ENCODE results near the gene HTD2. TPM values are rescaled to one million over a fixed set of nuclear protein-coding genes. Genes with fewer than 3 reads are reported as not detected.

HTD2 gene
- total and polyA plus RNA-seq, 9 of the 15 experiments (the other 6 are each of a cell fraction or from before 2014, with no cell fraction given), result 1.8 to 22.8 (median 9.6) TPM

DNA sequence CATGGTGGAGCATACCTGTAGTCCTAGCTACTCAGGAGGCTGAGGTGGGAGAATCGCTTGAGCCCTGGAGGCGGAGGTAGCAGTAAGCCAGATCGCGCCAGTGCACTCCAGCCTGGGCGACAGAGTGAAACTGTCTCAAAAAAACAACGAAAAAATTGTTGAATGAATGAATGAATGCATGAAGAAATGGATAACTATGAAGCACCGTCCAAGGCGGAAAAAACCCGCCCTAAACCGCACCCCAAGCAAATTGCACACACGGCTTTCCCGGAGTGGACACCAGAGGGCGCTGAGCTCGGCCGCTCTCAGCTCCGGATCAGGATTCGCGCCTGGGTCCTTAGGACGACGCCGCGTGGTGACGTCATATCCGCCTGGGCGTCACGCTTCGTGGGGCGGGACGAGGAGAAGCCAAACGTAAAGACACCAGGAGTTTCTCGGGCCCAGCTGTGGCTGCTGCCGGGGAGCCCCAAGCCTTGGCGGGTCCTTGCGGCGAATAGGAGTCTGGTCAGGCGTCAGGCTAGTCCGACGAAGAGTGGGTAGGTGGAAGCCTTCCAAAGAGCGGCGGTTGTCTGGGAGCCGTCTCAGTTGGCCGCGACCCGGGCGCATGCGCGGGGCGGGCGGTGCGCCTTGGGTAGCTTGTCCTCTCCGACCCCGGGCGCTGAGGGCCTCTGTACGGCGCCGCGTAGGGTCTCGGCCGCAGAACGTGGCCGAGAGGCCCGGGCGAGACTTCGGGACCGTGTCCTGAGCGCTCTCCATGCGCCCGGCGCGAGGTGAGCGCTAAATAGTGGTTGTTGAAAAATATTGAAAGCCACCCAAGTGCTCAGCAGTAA, at the start of gene HTD2, which contains the start of gene RPP14 (continued):
- TF ChIP-seq REST (IDR thresholded peaks at IDR 0.05; ENCODE audit: borderline replicate concordance), result peak; percentile 81
- no peak for TF ChIP-seq REST (CRISPR knock-in tag; IDR thresholded peaks at IDR 0.05; ENCODE audit: low read depth)
- TF ChIP-seq, protein P1, sequence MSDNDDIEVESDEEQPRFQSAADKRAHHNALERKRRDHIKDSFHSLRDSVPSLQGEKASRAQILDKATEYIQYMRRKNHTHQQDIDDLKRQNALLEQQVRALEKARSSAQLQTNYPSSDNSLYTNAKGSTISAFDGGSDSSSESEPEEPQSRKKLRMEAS (CRISPR knock-in tag; IDR thresholded peaks at IDR 0.05), result peak; percentile 65
- 0 out of 2 replicates have a peak, but pooled peaks have one; percentile 23 for TF ChIP-seq FOXK1 (CRISPR knock-in tag; IDR thresholded peaks at IDR 0.05; ENCODE audit: borderline replicate concordance)
- no peak for TF ChIP-seq ZNF436 (CRISPR knock-in tag; IDR thresholded peaks at IDR 0.05)
- TF ChIP-seq FOXP1 (CRISPR knock-in tag; IDR thresholded peaks at IDR 0.05), result 0 out of 2 replicates have a peak, but pooled peaks have one; percentile 52
- peak; percentile 51 for TF ChIP-seq EGR1 (conservative IDR thresholded peaks at IDR 0.05)
- TF ChIP-seq ZNF316 (IDR thresholded peaks at IDR 0.05), result no peak
- no peak for TF ChIP-seq BRD9 (IDR thresholded peaks at IDR 0.05; ENCODE audit: low read depth, partially characterized antibody)
- TF ChIP-seq SAP30 (IDR thresholded peaks at IDR 0.05; ENCODE audit: borderline replicate concordance, insufficient read depth, low read depth, low read length, poor library complexity, severe bottlenecking), result peak; percentile 42

All from K562 (cell line).